BLaER1 treated with 17β-estradiol and CSF1 and Interleukin-3, amounts not matched to agents 10 nM and 100 nM (cell line): ENCODE data around the gene HS3ST4.
A peak's percentile ranks its signal among the peaks of the same experiment; 100 is the strongest.

Source experiments
- H3K27ac ChIP-seq, 11 experiments: shearing (Covaris generic); formaldehyde crosslinking; 2 replicates each; pipeline ENCODE4 v1.8.1; 2022
- H3K27me3 ChIP-seq, 11 experiments: shearing (Covaris generic); formaldehyde crosslinking; 2 replicates each; pipeline ENCODE4 v1.8.1; 2022
- H3K36me3 ChIP-seq, 11 experiments: shearing (Covaris generic); formaldehyde crosslinking; 2 replicates each; pipeline ENCODE4 v1.8.1; 2022
- H3K4me1 ChIP-seq, 10 experiments: shearing (Covaris generic); formaldehyde crosslinking; 2 replicates each; pipeline ENCODE4 v1.8.1; 2022
- H3K4me2 ChIP-seq, 11 experiments: shearing (Covaris generic); formaldehyde crosslinking; 2 replicates each; pipeline ENCODE4 v1.8.1; 2022
- H3K4me3 ChIP-seq, 10 experiments: shearing (Covaris generic); formaldehyde crosslinking; 2 replicates each; pipeline ENCODE4 v1.8.1; 2022
- H3K9ac ChIP-seq, 11 experiments: shearing (Covaris generic); formaldehyde crosslinking; 2 replicates each; pipeline ENCODE4 v1.8.1; 2022
- H3K9me3 ChIP-seq, 11 experiments: shearing (Covaris generic); formaldehyde crosslinking; replicated peaks in 1 of 11; 2 replicates each; pipeline ENCODE4 v1.8.1; 2022
- H4K20me1 ChIP-seq, 11 experiments: shearing (Covaris generic); formaldehyde crosslinking; 2 replicates each; pipeline ENCODE4 v1.8.1; 2022
- Cebpa-rat ChIP-seq, 11 experiments: shearing (Covaris generic); IDR thresholded peaks; 2 replicates each; pipeline ENCODE4 v1.8.1; 2022

Gene HS3ST4

GRCh38 chr16:25692742-25693508 is 1.2 kb downstream of the HS3ST4 start:
- Histone ChIP-seq H3K36me3 (no peaks in the 10 kb centered on the region), H3K27me3 (peaks cover 76 to 92% (median 82%) of the 10 kb centered on the region in 11 experiments), H3K4me3 (peak overlapping the region; percentile 53 to 77 (median 64)), H3K4me1 (peaks cover 17 to 46% (median 24%) of the 10 kb centered on the region in 10 experiments; a peak in 18 of 20 replicates), H3K27ac (peak overlapping the region in 2 of 11 experiments; percentile 24 to 46; a peak in 3 of 22 replicates), H3K9ac (peak overlapping the region in 8 of 11 experiments; percentile 21 to 63 (median 57); a peak in 11 of 22 replicates), H3K9me3 (no peaks in the 10 kb centered on the region), H3K4me2 (peak overlapping the region; percentile 91 to 99 (median 97)), H4K20me1 (peaks cover 0 to 40% (median 15%) of the 10 kb centered on the region in 11 experiments; a peak in 11 of 22 replicates)
- no peak for TF ChIP-seq Cebpa-rat (IDR thresholded peaks at IDR 0.05)

- H3K36me3 ChIP-seq, result no peaks in the 10 kb centered on the region
- H3K9ac ChIP-seq, result no peak overlapping the region; a peak in 2 of 22 replicates
- peak overlapping the region in 5 of 11 experiments; percentile 98 to 99 (median 98); a peak in 9 of 22 replicates for H3K4me2 ChIP-seq
- H3K9me3 ChIP-seq, result no peaks in the 10 kb centered on the region
- no peak for TF ChIP-seq Cebpa-rat (IDR thresholded peaks at IDR 0.05)
- no peak overlapping the region for H3K27ac ChIP-seq
- peaks cover 18 to 53% (median 30%) of the 10 kb centered on the region in 10 experiments; a peak in 19 of 20 replicates for H3K4me1 ChIP-seq
- H3K4me3 ChIP-seq, result peak overlapping the region in 7 of 10 experiments; percentile 53 to 77 (median 66); a peak in 9 of 20 replicates
- H3K27me3 ChIP-seq, result peaks cover 76 to 85% (median 82%) of the 10 kb centered on the region in 11 experiments
- peaks cover 0 to 40% (median 15%) of the 10 kb centered on the region in 11 experiments; a peak in 11 of 22 replicates for H4K20me1 ChIP-seq
These were observed 1.9 kb downstream of the HS3ST4 start for GRCh38 chr16:25693631-25694030.

- Histone ChIP-seq H4K20me1 (peaks cover 0 to 5% (median 0%) of the 10 kb centered on the region in 11 experiments; a peak in 2 of 22 replicates), H3K9ac (peak overlapping the region in 5 of 11 experiments; percentile 15 to 48 (median 43); a peak in 7 of 22 replicates), H3K4me3 (peak overlapping the region in 2 of 10 experiments; percentile 2 to 28; a peak in 4 of 20 replicates), H3K27me3 (peaks cover 23 to 30% (median 28%) of the 10 kb centered on the region in 11 experiments), H3K9me3 (peaks cover 0 to 7% (median 0%) of the 10 kb centered on the region in 11 experiments; a peak in 4 of 22 replicates), H3K4me2 (peak overlapping the region; percentile 17 to 82 (median 68); a peak in 19 of 22 replicates), H3K36me3 (no peaks in the 10 kb centered on the region), H3K27ac (peak overlapping the region in 8 of 11 experiments; percentile 8 to 71 (median 52); a peak in 13 of 22 replicates), H3K4me1 (peaks cover 18 to 66% (median 41%) of the 10 kb centered on the region in 10 experiments; a peak in 19 of 20 replicates)
- peak in 5 of 11 experiments; percentile 13 to 80 (median 41); a peak in 4 of 22 replicates for TF ChIP-seq Cebpa-rat (IDR thresholded peaks at IDR 0.05)
These were observed 7.3 kb downstream of the HS3ST4 start for GRCh38 chr16:25699069-25699468.

GRCh38 chr16:25700547-25700946 is 8.8 kb downstream of the HS3ST4 start:
- H3K27me3 ChIP-seq, result peaks cover 8 to 15% (median 13%) of the 10 kb centered on the region in 11 experiments
- peaks cover 18 to 67% (median 41%) of the 10 kb centered on the region in 10 experiments; a peak in 19 of 20 replicates for H3K4me1 ChIP-seq
- no peaks in the 10 kb centered on the region for H3K36me3 ChIP-seq
- no peak for TF ChIP-seq Cebpa-rat (IDR thresholded peaks at IDR 0.05)
- H3K9me3 ChIP-seq, result peaks cover 0 to 7% (median 0%) of the 10 kb centered on the region in 11 experiments; a peak in 4 of 22 replicates
- peak overlapping the region in 1 of 11 experiments; percentile 50; a peak in 2 of 22 replicates for H3K27ac ChIP-seq
- no peak overlapping the region for H3K4me3 ChIP-seq
- H3K9ac ChIP-seq, result no peak overlapping the region
- no peaks in the 10 kb centered on the region for H4K20me1 ChIP-seq
- peak overlapping the region; percentile 1 to 82 (median 68); a peak in 17 of 22 replicates for H3K4me2 ChIP-seq

GRCh38 chr16:25707553-25707952 is 15.8 kb downstream of the HS3ST4 start:
- peaks cover 21 to 56% (median 33%) of the 10 kb centered on the region in 10 experiments for H3K4me1 ChIP-seq
- no peak overlapping the region for H3K4me3 ChIP-seq
- no peak overlapping the region for H3K9ac ChIP-seq
- H4K20me1 ChIP-seq, result no peaks in the 10 kb centered on the region
- TF ChIP-seq Cebpa-rat (IDR thresholded peaks at IDR 0.05), result no peak
- H3K9me3 ChIP-seq, result no peaks in the 10 kb centered on the region; a peak in 1 of 22 replicates
- H3K4me2 ChIP-seq, result peak overlapping the region in 2 of 11 experiments; percentile 31 to 71; a peak in 1 of 22 replicates
- H3K27me3 ChIP-seq, result no peaks in the 10 kb centered on the region
- H3K36me3 ChIP-seq, result no peaks in the 10 kb centered on the region
- no peak overlapping the region for H3K27ac ChIP-seq

GRCh38 chr16:25707982-25708583 is 16.3 kb downstream of the HS3ST4 start:
- H3K4me1 ChIP-seq, result peaks cover 21 to 58% (median 33%) of the 10 kb centered on the region in 10 experiments
- H3K4me2 ChIP-seq, result peak overlapping the region in 7 of 11 experiments; percentile 31 to 74 (median 70); a peak in 13 of 22 replicates
- no peak for TF ChIP-seq Cebpa-rat (IDR thresholded peaks at IDR 0.05)
- H3K4me3 ChIP-seq, result no peak overlapping the region
- peak overlapping the region in 3 of 11 experiments; percentile 5 to 60 (median 54); a peak in 3 of 22 replicates for H3K27ac ChIP-seq
- H3K27me3 ChIP-seq, result no peaks in the 10 kb centered on the region
- no peaks in the 10 kb centered on the region for H4K20me1 ChIP-seq
- H3K9me3 ChIP-seq, result no peaks in the 10 kb centered on the region; a peak in 1 of 22 replicates
- H3K9ac ChIP-seq, result no peak overlapping the region; a peak in 1 of 22 replicates
- no peaks in the 10 kb centered on the region for H3K36me3 ChIP-seq

- no peak for TF ChIP-seq Cebpa-rat (IDR thresholded peaks at IDR 0.05)
- Histone ChIP-seq H3K27ac (peak overlapping the region in 9 of 11 experiments; percentile 14 to 72 (median 60); a peak in 16 of 22 replicates), H3K27me3 (no peaks in the 10 kb centered on the region), H3K4me2 (peak overlapping the region; percentile 61 to 83 (median 73)), H3K36me3 (no peaks in the 10 kb centered on the region), H3K9ac (peak overlapping the region in 10 of 11 experiments; percentile 11 to 66 (median 44); a peak in 15 of 22 replicates), H3K9me3 (no peaks in the 10 kb centered on the region; a peak in 1 of 22 replicates), H4K20me1 (no peaks in the 10 kb centered on the region), H3K4me3 (peak overlapping the region in 6 of 10 experiments; percentile 4 to 32 (median 18); a peak in 4 of 20 replicates), H3K4me1 (peaks cover 30 to 62% (median 42%) of the 10 kb centered on the region in 10 experiments)
These were observed 17.5 kb downstream of the HS3ST4 start for GRCh38 chr16:25709213-25709612.

GRCh38 chr16:25713785-25714570 is 22.2 kb downstream of the HS3ST4 start:
- Histone ChIP-seq H3K27ac (peak overlapping the region in 7 of 11 experiments; percentile 8 to 45 (median 40); a peak in 12 of 22 replicates), H3K4me3 (no peak overlapping the region), H3K9me3 (no peaks in the 10 kb centered on the region), H3K4me2 (peak overlapping the region; percentile 33 to 71 (median 56)), H3K27me3 (no peaks in the 10 kb centered on the region), H3K4me1 (peaks cover 22 to 53% (median 37%) of the 10 kb centered on the region in 10 experiments), H3K36me3 (no peaks in the 10 kb centered on the region), H3K9ac (no peak overlapping the region), H4K20me1 (no peaks in the 10 kb centered on the region)
- no peak for TF ChIP-seq Cebpa-rat (IDR thresholded peaks at IDR 0.05)
